VCaP (cell line): ENCODE results near the gene SLTM.
"Not testable (repeated sequence)": the region's sequence is repeated elsewhere in the genome, so short reads cannot be mapped to it uniquely, and the experiment has no call there.

ENCODE experiments used
- H3K27ac ChIP-seq: fragments of 450-650 bp; 2 replicates; pipeline ENCODE4 v1.5.1; 2017
- TF ChIP-seq, protein P1 (sequence below): fragments of 450-650 bp; conservative IDR thresholded peaks from 2 replicates; pipeline ENCODE4 v1.5.1; 2017; ENCODE audit warnings: mild to moderate bottlenecking, moderate library complexity

Gene SLTM

DNA sequence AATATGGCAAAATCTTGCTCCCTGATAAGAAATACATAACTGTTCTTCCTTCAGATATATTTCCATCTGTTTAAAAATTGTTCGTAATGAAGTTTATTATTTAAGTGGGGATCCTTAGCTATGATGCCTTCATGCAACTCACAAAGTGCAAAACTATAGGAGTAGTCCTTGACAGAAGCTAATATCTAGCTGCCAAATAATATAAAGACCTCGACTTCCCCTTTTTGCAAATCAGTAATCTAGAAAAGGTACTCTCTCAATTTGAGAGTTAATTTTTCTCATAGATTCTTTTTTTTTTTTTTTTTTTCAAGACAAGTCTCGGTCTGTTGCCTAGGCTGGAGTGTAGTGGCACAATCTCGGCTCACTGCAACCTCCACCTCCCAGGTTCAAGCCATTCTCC lies 23.0 kb downstream of the SLTM start:
- TF ChIP-seq, protein P1, sequence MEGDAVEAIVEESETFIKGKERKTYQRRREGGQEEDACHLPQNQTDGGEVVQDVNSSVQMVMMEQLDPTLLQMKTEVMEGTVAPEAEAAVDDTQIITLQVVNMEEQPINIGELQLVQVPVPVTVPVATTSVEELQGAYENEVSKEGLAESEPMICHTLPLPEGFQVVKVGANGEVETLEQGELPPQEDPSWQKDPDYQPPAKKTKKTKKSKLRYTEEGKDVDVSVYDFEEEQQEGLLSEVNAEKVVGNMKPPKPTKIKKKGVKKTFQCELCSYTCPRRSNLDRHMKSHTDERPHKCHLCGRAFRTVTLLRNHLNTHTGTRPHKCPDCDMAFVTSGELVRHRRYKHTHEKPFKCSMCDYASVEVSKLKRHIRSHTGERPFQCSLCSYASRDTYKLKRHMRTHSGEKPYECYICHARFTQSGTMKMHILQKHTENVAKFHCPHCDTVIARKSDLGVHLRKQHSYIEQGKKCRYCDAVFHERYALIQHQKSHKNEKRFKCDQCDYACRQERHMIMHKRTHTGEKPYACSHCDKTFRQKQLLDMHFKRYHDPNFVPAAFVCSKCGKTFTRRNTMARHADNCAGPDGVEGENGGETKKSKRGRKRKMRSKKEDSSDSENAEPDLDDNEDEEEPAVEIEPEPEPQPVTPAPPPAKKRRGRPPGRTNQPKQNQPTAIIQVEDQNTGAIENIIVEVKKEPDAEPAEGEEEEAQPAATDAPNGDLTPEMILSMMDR = no peak
- no peak overlapping the region for H3K27ac ChIP-seq

DNA sequence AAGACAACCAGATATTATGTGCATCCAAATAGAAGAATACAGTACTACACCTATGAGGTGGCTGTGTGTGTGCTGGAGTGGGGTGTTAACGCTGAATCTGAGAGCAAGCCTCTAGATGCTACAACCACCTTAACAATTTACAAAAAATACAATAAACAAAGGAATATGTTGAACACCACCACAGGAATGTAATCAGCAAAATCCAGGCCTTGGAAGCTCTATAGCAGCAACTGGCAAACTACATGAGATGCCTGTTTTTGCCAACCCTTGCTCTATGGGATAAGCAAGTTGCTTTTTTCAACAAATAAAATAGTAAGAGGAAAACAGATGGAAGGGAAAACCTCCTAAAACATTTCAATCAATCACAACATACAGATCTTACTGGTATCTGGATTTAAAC lies 23.9 kb downstream of the SLTM start:
- H3K27ac ChIP-seq = no peak overlapping the region
- TF ChIP-seq, protein P1 = no peak

GRCh38 chr15:58908550-58909309 lies 24.7 kb downstream of the SLTM start:
- TF ChIP-seq, protein P1 = no peak
- H3K27ac ChIP-seq = no peak overlapping the region

DNA sequence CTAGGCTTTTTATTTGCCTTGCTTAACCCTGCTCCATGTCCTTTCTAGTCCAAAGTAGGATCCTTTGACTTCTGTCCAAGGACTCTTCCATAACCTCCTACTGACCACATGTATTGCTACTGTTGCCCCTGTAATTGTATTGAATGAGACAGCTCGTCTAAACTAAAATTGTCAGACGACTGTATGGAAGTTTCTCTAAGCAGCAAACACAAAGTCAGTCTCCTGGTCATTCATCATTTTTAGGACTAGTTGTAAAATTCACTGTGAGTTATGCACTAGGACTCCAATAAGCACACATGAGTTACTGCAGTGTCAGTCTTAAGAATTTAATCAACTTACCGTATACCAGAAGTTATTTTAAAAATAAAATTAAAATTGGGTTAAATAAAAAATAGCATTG lies 32.8 kb downstream of the SLTM start:
- TF ChIP-seq, protein P1 = no peak
- H3K27ac ChIP-seq = no peak overlapping the region

GRCh38 chr15:58898150-58898680 lies 35.3 kb downstream of the SLTM start:
- TF ChIP-seq, protein P1 = no peak
- no peak overlapping the region for H3K27ac ChIP-seq

DNA sequence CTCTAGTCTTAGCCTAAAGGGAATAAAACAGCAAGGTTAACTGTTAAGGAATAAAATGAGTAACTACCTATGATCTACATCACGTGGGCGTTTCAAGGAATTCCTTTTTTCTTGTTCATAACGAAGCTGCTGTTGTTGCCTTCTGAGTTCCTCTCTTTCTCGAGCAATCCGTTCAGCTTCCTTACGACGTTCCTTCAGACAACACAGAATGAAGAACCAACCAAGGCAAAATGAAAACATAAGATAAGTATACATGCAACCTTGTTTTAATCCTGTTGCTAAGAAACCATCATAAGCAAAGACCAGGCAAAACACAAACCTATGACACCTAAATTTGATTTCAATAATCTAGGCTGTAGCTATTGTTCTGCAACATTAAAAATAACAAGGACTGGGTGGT lies 44.1 kb downstream of the SLTM start:
- TF ChIP-seq, protein P1 = no peak
- H3K27ac ChIP-seq = no peak overlapping the region

DNA sequence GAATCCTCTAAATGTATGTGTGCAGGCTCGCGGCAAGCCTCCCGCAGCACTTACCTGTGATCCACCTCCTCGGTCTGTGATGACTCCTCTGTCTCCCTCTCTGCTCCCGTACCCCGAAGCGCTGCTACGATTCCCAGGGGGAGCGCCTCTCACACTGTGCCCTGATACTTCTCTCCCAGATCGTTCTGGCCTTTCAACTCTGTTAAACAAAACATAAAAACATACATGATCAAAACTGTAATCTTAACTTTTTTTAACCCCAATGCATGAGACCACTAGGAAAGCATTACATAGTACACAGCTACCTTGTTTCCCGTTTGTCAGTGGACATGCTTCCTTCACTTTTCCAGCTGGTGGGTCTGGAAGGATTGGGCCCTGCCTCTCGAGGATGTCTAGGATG lies 46.6 kb downstream of the SLTM start:
- TF ChIP-seq, protein P1 = no peak
- no peak overlapping the region for H3K27ac ChIP-seq

DNA sequence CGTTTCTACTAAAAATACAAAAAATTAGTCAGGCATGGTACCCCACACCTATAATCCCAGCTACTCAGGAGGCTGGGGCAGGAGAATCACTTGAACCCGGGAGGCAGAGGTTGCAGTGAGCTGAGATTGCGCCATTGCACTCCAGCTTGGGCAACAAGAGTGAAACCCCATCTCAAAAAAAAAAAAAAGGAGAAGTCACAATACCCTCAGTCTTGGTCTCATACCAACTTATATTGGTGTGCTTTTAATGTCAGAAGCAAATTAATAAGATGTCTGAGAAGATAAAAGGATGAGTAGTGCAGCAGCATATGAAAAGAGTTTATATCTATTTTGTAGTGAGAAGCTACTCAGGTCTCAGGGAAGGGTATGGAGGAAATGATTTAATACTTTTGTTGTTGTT lies 49.6 kb downstream of the SLTM start:
- H3K27ac ChIP-seq = not testable (repeated sequence)
